Heart right ventricle (tissue), 16 donors: ENCODE measurements around the gene UPK3A. TPM values are rescaled to one million over a fixed set of nuclear protein-coding genes. Genes with fewer than 3 reads are reported as not detected.

Source experiments
- ATAC-seq, 8 donors: fragments of 200-7000 bp; cut with Tn5 transposase; one replicate each; pipeline ENCODE4 v1.9.1; 2020; ENCODE audit warnings: mild to moderate bottlenecking in 8 of 8, moderate library complexity in 8 of 8, moderate number of reproducible peaks in 1 of 8
- DNase-seq, 2 donors: peaks; one replicate each; pipeline ENCODE4 v3.0.0-alpha.2; 2020
- H3K27ac ChIP-seq, 10 donors: fragments of 200-600 bp; sonication (generic) in 2 of 10; one replicate each; pipeline versions ENCODE4 v1.5.0 to v1.8.0; 2020 to 2022; ENCODE audit warnings: mild to moderate bottlenecking in 3 of 10
- H3K27me3 ChIP-seq, 7 donors: fragments of 200-600 bp; one replicate each; pipeline ENCODE4 v1.8.0; 2021 to 2022; ENCODE audit warnings: mild to moderate bottlenecking in 2 of 7
- H3K36me3 ChIP-seq, 9 donors: fragments of 200-600 bp; sonication (generic) in 1 of 9; one replicate each; pipeline versions ENCODE4 v1.5.0 to v1.8.0; 2020 to 2022; ENCODE audit warnings: mild to moderate bottlenecking in 2 of 9
- H3K4me1 ChIP-seq, 9 donors: fragments of 200-600 bp; sonication (generic) in 1 of 9; one replicate each; pipeline versions ENCODE4 v1.5.0 to v1.8.0; 2020 to 2022; ENCODE audit warnings: mild to moderate bottlenecking in 4 of 9
- H3K4me3 ChIP-seq, 10 donors: fragments of 200-600 bp; sonication (generic) in 2 of 10; one replicate each; pipeline versions ENCODE4 v1.5.0 to v1.8.0; 2020 to 2022; ENCODE audit warnings: mild to moderate bottlenecking in 7 of 10, moderate library complexity in 2 of 10
- H3K9me3 ChIP-seq, 11 donors: fragments of 200-600 bp in 10 of 11; sonication (generic) in 2 of 11; one replicate each; pipeline versions ENCODE4 v1.5.0 to v1.8.0; 2013 to 2022; ENCODE audit warnings: mild to moderate bottlenecking in 2 of 11, control low read depth in 1 of 11, moderate library complexity in 1 of 11
- CTCF ChIP-seq, 9 donors: fragments of 200-600 bp; sonication (generic) in 2 of 9; IDR thresholded peaks; one replicate each; pipeline versions ENCODE4 v1.5.0 to v1.8.0; 2021 to 2022; ENCODE audit warnings: antibody characterized with exemption in 9 of 9, mild to moderate bottlenecking in 5 of 9, moderate library complexity in 1 of 9
- WGBS, 2 donors: extraction: QIAGEN DNeasy Blood & Tissue Kit; methylation state at CpG; one replicate each; pipeline ENCODE4 v1.1.7; 2013; ENCODE audit warnings: inconsistent platforms in 1 of 2; 5-methylcytosine and 5-hydroxymethylcytosine counted together
- intact Hi-C, 10 donors: fragments of 100-400 bp; cut with DNase I; formaldehyde crosslinking; loops; one replicate each; pipeline versions ENCODE4 v1.11.1 to v1.14.2; 2022
- polyA plus RNA-seq, 2 donors: library from polyadenylated mRNA; stranded (reverse); fragments of 200-250 nt; gene quantifications; one replicate each; pipeline ENCODE4 v1.2.3, GENCODE V29; 2013
- total RNA-seq, 10 donors: library from RNA; stranded (reverse); fragmentation: NEBNext Ultra II Directional in 3 of 10; extraction: Animal tissue kit (Norgen Biotek cat#: 25700) in 3 of 10; gene quantifications; one replicate each; pipeline versions ENCODE4 v1.2.1 to v1.2.4, GENCODE V29; 2021 to 2023
- donor health status: Arrhythmogenic right ventricular cardiomyopathy.
- donor health status: ischemic (EF 13 %, LVEDD 7.1; RV severe dilation, severe dysfunction).
- donor health status: healthy with polysubstance abuse.
- donor health status: DM: no; HTN: yes; CAD: no.
- donor health status: DM: no; HTN: no; CAD: no.
- donor health status: ischemic (EF 25% LVEDD 6.9; RV normal size, moderate dysfunction).
- donor health status: ischemic (EF 25% LVEDD 5.7; RV mildly dilated, moderate dysfunction).
- donor health status: healthy.
- donor health status: DM: yes; HTN: yes; CAD: no.
- donor health status: Ischemic cardiomyopathy.
- donor health status: ischemic (EF 35%, LVEDD 5.7; RV mildly dilated, moderate dysfunction).
- donor health status: nonischemic (EF 11% LVEDD 7.7; RV severe dilation, severe dysfunction).
- donor health status: DM: yes; HTN: yes; CAD: no.
- donor health status: PGD.
- donor health status: ischemic (EF 29% LVEDD 5.4; RV normal size, mild dysfunction).
- donor health status: nonischemic (EF 23%, LVEDD 6.1; RV moderate dilation, normal function).

UPK3A gene
- total and polyA plus RNA-seq, 12 donors, result 0.48 TPM; not detected in 11

GRCh38 chr22:45244916-45245315, 39.8 kb upstream of the UPK3A start:
- ATAC-seq (no peak), DNase-seq (no peak)
- no peak for TF ChIP-seq CTCF (IDR thresholded peaks at IDR 0.05)
- H3K9me3 ChIP-seq, result no peaks in the 10 kb centered on the region
- intact Hi-C loops, result loop anchor here in 1 of 10 donors (10.0 kb wide), 1 partner anchor 540 kb away; no protein-coding TSS in a partner anchor
- H3K27me3 ChIP-seq, result no peaks in the 10 kb centered on the region
- no peak overlapping the region for H3K27ac ChIP-seq
- no peaks in the 10 kb centered on the region for H3K36me3 ChIP-seq
- WGBS, 2 donors, result 82 to 84% methylated on average over 4 of the region's 4 CpGs
- no peak overlapping the region for H3K4me3 ChIP-seq
- peaks cover 0 to 26% (median 11%) of the 10 kb centered on the region in 9 donors for H3K4me1 ChIP-seq

- H3K4me3 ChIP-seq, result no peak overlapping the region
- intact Hi-C loops, result loop anchor here in 1 of 10 donors (10.0 kb wide), 1 partner anchor 538 kb away; no protein-coding TSS in a partner anchor
Measured at GRCh38 chr22:45246060-45246985, 38.4 kb upstream of the UPK3A start.

GRCh38 chr22:45248832-45249561, 35.8 kb upstream of the UPK3A start:
- H3K9me3 ChIP-seq, result no peaks in the 10 kb centered on the region
- peaks cover 0 to 6% (median 0%) of the 10 kb centered on the region in 7 donors for H3K27me3 ChIP-seq
- 80% methylated on average over 8 of the region's 8 CpGs for WGBS, 2 donors
- DNase-seq (no peak), ATAC-seq (no peak)
- no peak overlapping the region for H3K4me3 ChIP-seq
- intact Hi-C loops, result loop anchor here in 1 of 10 donors (10.0 kb wide), 1 partner anchor 536 kb away; no protein-coding TSS in a partner anchor
- H3K36me3 ChIP-seq, result no peaks in the 10 kb centered on the region
- H3K4me1 ChIP-seq, result peaks cover 0 to 17% (median 5%) of the 10 kb centered on the region in 9 donors
- H3K27ac ChIP-seq, result no peak overlapping the region
- TF ChIP-seq CTCF (IDR thresholded peaks at IDR 0.05), result no peak

More at GRCh38 chr22:45246060-45246985, 38.4 kb upstream of the UPK3A start:
- peak overlapping the region in 4 of 10 donors; percentile 22 to 65 (median 49) for H3K27ac ChIP-seq
- 62 to 72% methylated on average over 13 of the region's 13 CpGs for WGBS, 2 donors
- no peaks in the 10 kb centered on the region for H3K36me3 ChIP-seq
- H3K27me3 ChIP-seq, result no peaks in the 10 kb centered on the region
- DNase-seq (no peak), ATAC-seq (peak; percentile 24 to 81 (median 49))
- no peaks in the 10 kb centered on the region for H3K9me3 ChIP-seq
- no peak for TF ChIP-seq CTCF (IDR thresholded peaks at IDR 0.05)
- H3K4me1 ChIP-seq, result peaks cover 0 to 20% (median 5%) of the 10 kb centered on the region in 9 donors

- ATAC-seq (no peak), DNase-seq (no peak)
- 65 to 73% methylated on average over 8 of the region's 8 CpGs for WGBS, 2 donors
- TF ChIP-seq CTCF (IDR thresholded peaks at IDR 0.05), result no peak
- H3K4me3 ChIP-seq, result no peak overlapping the region
- intact Hi-C loops, result no loop called here
- no peak overlapping the region for H3K27ac ChIP-seq
- no peaks in the 10 kb centered on the region for H3K36me3 ChIP-seq
- H3K27me3 ChIP-seq, result peaks cover 0 to 6% (median 0%) of the 10 kb centered on the region in 7 donors
- peaks cover 0 to 4% (median 0%) of the 10 kb centered on the region in 9 donors for H3K4me1 ChIP-seq
- H3K9me3 ChIP-seq, result no peaks in the 10 kb centered on the region
Measured at GRCh38 chr22:45251825-45252224, 32.9 kb upstream of the UPK3A start.
